ENCODE measurements around the gene KDM4C.
"Not testable (repeated sequence)": the region's sequence is repeated elsewhere in the genome, so short reads cannot be mapped to it uniquely, and the experiment has no call there.

The KDM4C gene

DNA sequence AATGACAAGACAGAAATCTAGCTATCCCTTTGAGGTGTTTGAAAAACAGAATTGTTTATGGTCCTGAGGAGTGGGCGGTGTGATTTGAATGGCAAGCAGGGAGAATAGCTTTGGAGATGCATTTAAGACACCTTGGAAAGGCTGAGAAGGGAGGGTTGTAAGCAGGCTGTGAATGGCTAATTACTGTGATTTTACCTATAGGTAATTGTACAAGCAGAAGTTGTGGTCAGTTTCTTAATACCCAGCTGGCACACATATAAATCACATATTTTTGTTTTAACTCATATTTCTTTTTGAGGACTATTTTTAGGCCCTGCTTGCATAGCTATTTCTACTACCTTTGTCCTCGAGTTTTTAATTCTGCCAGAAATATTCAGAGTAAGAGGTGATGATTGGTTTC lies 248.6 kb downstream of the KDM4C start:
- Histone ChIP-seq H3K27ac (no peak overlapping the region), H3K4me3 (ENCODE audit: low read depth, low read length) (no peak overlapping the region), H3K27me3 (replicated peaks) (no peaks in the 10 kb centered on the region), H3K36me3 (replicated peaks) (no peaks in the 10 kb centered on the region)
- DNase-seq: no peak
- TF ChIP-seq, protein P1, sequence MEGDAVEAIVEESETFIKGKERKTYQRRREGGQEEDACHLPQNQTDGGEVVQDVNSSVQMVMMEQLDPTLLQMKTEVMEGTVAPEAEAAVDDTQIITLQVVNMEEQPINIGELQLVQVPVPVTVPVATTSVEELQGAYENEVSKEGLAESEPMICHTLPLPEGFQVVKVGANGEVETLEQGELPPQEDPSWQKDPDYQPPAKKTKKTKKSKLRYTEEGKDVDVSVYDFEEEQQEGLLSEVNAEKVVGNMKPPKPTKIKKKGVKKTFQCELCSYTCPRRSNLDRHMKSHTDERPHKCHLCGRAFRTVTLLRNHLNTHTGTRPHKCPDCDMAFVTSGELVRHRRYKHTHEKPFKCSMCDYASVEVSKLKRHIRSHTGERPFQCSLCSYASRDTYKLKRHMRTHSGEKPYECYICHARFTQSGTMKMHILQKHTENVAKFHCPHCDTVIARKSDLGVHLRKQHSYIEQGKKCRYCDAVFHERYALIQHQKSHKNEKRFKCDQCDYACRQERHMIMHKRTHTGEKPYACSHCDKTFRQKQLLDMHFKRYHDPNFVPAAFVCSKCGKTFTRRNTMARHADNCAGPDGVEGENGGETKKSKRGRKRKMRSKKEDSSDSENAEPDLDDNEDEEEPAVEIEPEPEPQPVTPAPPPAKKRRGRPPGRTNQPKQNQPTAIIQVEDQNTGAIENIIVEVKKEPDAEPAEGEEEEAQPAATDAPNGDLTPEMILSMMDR (IDR thresholded peaks at IDR 0.05; ENCODE audit: low read depth, low read length, missing control alignments): no peak
- in situ Hi-C loops (cut with HindIII; ENCODE audit: low pct_ligation_motif_present, low sequenced_read_pairs): no loop called here

DNA sequence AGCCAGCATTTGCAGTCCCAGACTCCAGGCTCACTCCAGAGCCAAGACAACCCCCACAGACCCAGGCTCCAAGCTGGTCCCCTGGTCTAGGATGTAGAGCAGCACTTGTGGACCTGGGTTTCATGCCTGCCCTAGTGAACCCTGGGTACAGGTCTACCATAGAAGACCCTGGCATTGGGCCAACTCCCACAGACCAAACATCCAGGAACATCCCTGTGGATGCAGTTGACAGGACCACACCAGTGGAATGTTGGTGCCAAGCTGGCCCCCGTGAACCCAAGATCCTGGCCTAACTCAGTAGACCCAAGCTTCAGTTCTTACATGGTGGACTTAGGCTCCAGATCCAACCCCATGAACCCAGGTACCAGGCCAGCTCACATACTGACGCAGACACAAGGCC lies 250.6 kb downstream of the KDM4C start:
- DNase-seq: no peak
- in situ Hi-C loops (cut with HindIII; ENCODE audit: low pct_ligation_motif_present, low sequenced_read_pairs): no loop called here
- TF ChIP-seq, protein P1 (IDR thresholded peaks at IDR 0.05; ENCODE audit: low read depth, low read length, missing control alignments): no peak
- no peak overlapping the region for H3K4me3 ChIP-seq (ENCODE audit: low read depth, low read length)
- no peaks in the 10 kb centered on the region for H3K36me3 ChIP-seq (replicated peaks)
- no peaks in the 10 kb centered on the region for H3K27me3 ChIP-seq (replicated peaks)
- H3K27ac ChIP-seq: no peak overlapping the region

DNA sequence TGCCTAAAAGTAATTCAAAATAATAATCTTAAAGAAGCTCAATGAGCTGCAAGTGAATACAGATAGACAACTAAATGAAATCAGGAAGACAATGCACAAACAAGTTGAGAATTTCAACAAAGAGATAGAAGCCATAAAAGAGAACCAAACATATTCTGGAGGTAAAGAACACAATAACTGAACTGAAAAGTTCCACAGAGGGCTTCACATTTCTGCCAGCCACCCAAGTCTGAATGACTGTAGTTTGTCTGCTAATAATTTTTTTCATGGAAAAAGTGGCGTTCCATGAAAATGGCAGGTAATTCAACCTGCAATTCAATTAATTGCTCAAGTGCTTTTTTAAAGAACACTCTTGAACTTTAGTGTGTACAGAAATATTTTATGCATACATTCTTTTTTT lies 251.3 kb downstream of the KDM4C start:
- in situ Hi-C loops (cut with HindIII; ENCODE audit: low pct_ligation_motif_present, low sequenced_read_pairs): no loop called here
- Histone ChIP-seq H3K36me3 (replicated peaks) (no peaks in the 10 kb centered on the region), H3K4me3 (ENCODE audit: low read depth, low read length) (no peak overlapping the region), H3K27me3 (replicated peaks) (no peaks in the 10 kb centered on the region), H3K27ac (no peak overlapping the region)
- no peak for DNase-seq
- TF ChIP-seq, protein P1 (IDR thresholded peaks at IDR 0.05; ENCODE audit: low read depth, low read length, missing control alignments): no peak

DNA sequence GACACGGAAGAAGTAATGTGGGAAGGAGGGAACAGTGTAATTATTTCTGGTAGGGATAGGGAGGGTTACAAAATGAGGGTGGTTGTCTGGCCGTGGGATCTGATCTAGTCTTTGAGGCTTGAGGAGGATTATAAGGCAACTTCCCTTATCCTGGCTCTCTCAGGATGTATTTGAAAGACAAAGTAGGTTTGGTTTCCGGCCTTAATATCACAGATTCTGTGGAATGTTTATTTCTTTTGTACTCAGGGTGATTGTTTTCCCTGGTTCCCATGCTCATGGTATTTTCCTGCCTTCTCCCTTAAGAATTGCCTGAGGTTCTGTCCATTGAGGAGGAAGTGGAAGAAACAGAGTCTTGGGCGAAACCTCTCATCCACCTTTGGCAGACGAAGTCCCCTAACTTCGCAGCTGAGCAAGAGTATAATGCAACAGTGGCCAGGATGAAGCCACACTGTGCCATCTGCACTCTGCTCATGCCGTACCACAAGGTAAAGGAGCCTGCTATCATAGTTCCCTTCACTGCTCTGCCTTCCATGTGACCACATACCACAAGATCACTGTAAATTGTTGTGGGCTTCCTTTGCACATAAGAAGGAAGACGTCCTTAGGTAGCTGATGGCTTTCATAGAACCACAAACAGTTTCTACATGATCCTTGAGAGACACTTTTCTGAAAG lies 253.8 kb downstream of the KDM4C start:
- no peaks in the 10 kb centered on the region for H3K27me3 ChIP-seq (replicated peaks)
- H3K4me3 ChIP-seq (ENCODE audit: low read depth, low read length): no peak overlapping the region
- TF ChIP-seq, protein P1 (IDR thresholded peaks at IDR 0.05; ENCODE audit: low read depth, low read length, missing control alignments): no peak
- no peaks in the 10 kb centered on the region for H3K36me3 ChIP-seq (replicated peaks)
- DNase-seq: no peak
- in situ Hi-C loops (cut with HindIII; ENCODE audit: low pct_ligation_motif_present, low sequenced_read_pairs): no loop called here
- no peak overlapping the region for H3K27ac ChIP-seq

DNA sequence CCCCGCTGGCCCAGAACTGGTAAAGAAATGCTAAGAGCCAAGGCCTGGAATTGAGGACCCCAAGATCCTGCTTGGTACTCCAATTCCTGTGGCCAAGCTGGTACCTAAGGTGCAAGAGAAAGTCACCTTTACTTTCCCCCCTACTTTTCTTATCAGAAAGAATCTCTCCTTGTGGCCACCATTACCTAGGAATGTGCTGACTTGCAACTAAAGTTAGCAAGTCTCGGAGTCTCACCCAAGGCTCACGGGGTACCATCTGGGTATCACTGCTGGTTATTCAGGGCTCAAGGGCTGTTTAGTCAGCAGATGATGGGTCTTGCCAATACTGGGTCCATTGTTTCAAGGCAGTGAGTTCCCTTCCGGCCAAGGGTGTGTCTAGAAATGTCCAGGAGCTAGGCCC lies 270.2 kb downstream of the KDM4C start:
- H3K27me3 ChIP-seq (replicated peaks): no peaks in the 10 kb centered on the region
- TF ChIP-seq, protein P1 (IDR thresholded peaks at IDR 0.05; ENCODE audit: low read depth, low read length, missing control alignments): no peak
- H3K36me3 ChIP-seq (replicated peaks): no peaks in the 10 kb centered on the region
- no peak overlapping the region for H3K27ac ChIP-seq
- H3K4me3 ChIP-seq (ENCODE audit: low read depth, low read length): no peak overlapping the region
- DNase-seq: no peak
- in situ Hi-C loops (cut with HindIII; ENCODE audit: low pct_ligation_motif_present, low sequenced_read_pairs): no loop called here

DNA sequence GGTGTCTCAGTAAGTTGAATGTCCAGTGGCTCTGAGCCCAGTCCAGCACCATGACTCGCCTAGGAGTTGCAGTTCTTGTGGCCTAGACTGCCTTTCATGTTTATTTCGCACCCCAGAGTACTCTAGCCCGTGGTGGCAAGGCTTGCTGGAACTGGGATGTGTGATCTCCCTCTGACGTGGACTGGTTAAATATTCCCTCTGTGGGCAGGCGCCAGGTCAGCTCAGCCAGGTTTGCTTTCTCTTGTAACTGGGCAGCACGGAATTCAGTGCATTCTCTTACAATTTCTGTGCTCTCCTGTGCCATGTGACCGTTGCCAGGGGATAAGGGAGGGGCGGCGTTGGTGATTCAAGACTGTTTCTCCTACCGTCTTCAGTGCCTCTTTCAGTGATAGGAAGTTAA lies 270.8 kb downstream of the KDM4C start:
- Histone ChIP-seq H3K27me3 (replicated peaks) (no peaks in the 10 kb centered on the region), H3K36me3 (replicated peaks) (no peaks in the 10 kb centered on the region), H3K4me3 (ENCODE audit: low read depth, low read length) (no peak overlapping the region), H3K27ac (no peak overlapping the region)
- no peak for DNase-seq
- TF ChIP-seq, protein P1 (IDR thresholded peaks at IDR 0.05; ENCODE audit: low read depth, low read length, missing control alignments): no peak
- in situ Hi-C loops (cut with HindIII; ENCODE audit: low pct_ligation_motif_present, low sequenced_read_pairs): no loop called here

DNA sequence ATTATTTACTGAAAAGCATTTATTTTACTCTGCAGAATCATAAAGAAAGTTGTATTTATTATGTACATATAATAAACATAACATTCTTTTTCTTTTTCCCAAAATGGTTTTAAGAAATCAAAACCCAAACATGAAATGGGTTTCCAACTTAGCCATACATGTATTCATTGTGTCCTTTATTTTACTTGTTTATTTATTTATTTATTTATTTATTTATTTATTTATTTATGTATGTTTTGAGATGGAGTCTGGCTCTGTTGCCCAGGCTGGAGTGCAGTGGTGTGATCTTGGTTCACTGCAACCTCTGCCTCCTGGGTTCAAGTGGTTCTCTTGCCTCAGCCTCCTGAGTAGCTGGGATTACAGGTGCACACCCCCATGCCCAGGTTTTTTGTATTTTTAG lies 273.2 kb downstream of the KDM4C start:
- H3K27me3 ChIP-seq (replicated peaks); DNase-seq; H3K27ac ChIP-seq; H3K4me3 ChIP-seq (ENCODE audit: low read depth, low read length); H3K36me3 ChIP-seq (replicated peaks); in situ Hi-C loops (cut with HindIII; ENCODE audit: low pct_ligation_motif_present, low sequenced_read_pairs): not testable (repeated sequence)

Measured in brain microvascular endothelial cell (primary cell).